ENCODE results near the gene TBX5. TPM values are rescaled to one million over a fixed set of nuclear protein-coding genes. Genes with fewer than 3 reads are reported as not detected.

TBX5 gene
- total RNA-seq, 1 donor from 2014 or later, result 8.4 TPM

DNA sequence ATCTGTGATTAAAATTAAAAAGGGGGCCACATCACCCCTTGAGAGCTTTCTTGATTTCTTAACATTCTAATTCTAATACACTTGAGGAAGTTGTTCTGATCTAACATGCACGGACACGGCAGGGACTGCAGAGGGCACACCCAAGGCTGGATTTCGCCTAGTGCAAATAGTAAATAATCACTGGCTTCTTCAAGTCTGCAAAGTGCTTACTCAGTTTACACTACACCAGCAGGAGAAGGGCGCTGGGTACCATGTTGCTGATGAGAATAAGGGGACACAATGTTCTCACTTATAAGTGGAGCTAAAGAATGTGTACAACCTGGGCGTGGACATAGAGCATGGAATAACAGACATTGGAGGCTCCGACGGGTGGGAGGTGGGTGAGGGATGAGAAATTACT lies 34.2 kb downstream of the TBX5 start:
- TF ChIP-seq, protein P1, sequence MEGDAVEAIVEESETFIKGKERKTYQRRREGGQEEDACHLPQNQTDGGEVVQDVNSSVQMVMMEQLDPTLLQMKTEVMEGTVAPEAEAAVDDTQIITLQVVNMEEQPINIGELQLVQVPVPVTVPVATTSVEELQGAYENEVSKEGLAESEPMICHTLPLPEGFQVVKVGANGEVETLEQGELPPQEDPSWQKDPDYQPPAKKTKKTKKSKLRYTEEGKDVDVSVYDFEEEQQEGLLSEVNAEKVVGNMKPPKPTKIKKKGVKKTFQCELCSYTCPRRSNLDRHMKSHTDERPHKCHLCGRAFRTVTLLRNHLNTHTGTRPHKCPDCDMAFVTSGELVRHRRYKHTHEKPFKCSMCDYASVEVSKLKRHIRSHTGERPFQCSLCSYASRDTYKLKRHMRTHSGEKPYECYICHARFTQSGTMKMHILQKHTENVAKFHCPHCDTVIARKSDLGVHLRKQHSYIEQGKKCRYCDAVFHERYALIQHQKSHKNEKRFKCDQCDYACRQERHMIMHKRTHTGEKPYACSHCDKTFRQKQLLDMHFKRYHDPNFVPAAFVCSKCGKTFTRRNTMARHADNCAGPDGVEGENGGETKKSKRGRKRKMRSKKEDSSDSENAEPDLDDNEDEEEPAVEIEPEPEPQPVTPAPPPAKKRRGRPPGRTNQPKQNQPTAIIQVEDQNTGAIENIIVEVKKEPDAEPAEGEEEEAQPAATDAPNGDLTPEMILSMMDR (IDR thresholded peaks at IDR 0.05; ENCODE audit: unreplicated experiment), result no peak
- Mint-ChIP-seq H3K27me3 (ENCODE audit: low read depth) (peaks cover 59% of the 10 kb centered on the region), H3K27ac (no peak overlapping the region), H3K4me1 (no peaks in the 10 kb centered on the region), H3K9me3 (peaks cover 6% of the 10 kb centered on the region), H3K36me3 (peaks cover 6% of the 10 kb centered on the region), H3K4me3 (no peak overlapping the region)
- no peak for DNase-seq (ENCODE audit: low spot score in 2 of 2, unreplicated experiment in 2 of 2)

DNA sequence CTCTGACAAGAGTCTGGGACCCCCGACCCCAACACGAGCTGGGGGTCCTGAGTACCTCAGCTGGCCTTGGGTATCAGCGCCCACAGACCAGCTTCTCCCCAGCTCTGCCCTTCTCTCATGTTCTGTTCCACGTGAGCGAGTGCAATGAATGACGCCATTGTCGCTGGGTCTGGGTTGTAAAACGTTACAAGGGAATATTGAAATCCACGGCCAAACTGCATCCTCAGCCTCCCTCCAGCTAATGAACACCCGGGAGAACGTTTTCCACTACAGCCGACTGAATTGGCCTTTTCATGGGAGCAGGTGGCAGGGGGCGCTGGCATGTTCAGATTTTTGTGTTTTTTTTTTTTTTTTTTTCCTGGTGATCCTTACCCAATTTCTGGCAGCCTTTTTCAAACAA lies 34.7 kb downstream of the TBX5 start:
- Mint-ChIP-seq H3K27ac (no peak overlapping the region), H3K27me3 (ENCODE audit: low read depth) (peaks cover 60% of the 10 kb centered on the region), H3K36me3 (peaks cover 9% of the 10 kb centered on the region), H3K4me1 (no peaks in the 10 kb centered on the region), H3K4me3 (no peak overlapping the region), H3K9me3 (peaks cover 8% of the 10 kb centered on the region)
- TF ChIP-seq, protein P1 (IDR thresholded peaks at IDR 0.05; ENCODE audit: unreplicated experiment), result no peak
- DNase-seq (ENCODE audit: low spot score in 2 of 2, unreplicated experiment in 2 of 2), result no peak

DNA sequence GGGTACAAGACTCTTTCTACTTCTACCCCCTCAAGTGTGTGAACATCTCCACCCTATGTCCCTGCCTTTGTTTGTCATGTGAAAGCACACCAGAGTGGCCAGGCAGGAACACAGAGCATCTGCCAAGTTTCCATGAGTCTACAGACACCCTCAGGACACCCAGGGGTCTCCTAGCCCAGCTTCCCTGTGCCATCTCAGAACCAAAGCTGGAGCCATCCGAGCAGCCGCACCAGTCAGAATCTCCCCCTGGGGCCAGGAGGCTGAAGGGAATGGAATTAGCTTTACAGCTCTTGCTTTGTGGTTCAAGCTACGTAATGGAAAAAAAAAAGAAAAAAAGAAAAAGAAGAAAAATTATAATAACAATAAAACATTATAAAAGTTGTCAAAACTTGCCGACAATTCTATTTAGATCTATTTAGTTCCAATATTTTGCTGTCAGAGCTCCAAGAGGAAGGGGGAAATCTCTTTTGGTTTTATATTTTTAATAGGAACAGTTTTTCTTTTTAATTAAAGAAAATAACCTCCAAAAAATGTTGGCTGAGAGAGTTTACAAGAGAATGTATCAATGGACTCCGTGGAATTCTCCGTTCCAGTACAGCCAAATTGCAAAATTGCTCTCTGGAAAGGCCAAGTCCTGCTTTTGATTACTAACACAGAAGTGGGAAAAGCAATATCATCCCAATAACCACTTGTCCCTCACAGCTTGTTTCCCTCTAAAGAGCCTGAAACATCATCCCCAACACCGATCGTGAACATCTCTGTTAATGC lies 37.1 kb downstream of the TBX5 start:
- Mint-ChIP-seq H3K9me3 (peaks cover 11% of the 10 kb centered on the region), H3K27me3 (ENCODE audit: low read depth) (peaks cover 52% of the 10 kb centered on the region), H3K4me1 (no peaks in the 10 kb centered on the region), H3K36me3 (peaks cover 12% of the 10 kb centered on the region), H3K27ac (no peak overlapping the region), H3K4me3 (no peak overlapping the region)
- no peak for DNase-seq (ENCODE audit: low spot score in 2 of 2, unreplicated experiment in 2 of 2)
- TF ChIP-seq, protein P1 (IDR thresholded peaks at IDR 0.05; ENCODE audit: unreplicated experiment), result no peak

DNA sequence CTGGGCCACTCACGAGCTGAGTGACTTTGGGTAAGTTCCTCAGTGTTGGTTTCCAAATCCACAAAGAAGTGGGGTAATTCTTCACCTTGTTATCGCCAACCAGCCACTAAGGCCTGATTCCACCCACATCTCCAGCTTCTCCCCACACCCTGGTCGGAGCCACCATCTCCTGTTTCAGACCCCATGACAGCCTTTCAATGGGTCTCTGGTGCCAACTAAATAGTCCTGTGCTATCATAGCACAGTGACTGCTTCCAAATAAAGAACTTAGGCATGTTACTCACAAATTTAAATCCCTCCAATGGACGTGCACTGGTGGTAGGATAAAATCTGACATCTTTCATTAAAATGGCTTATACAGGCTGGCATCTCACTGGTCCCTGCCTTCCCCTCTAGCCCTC lies 44.0 kb downstream of the TBX5 start:
- TF ChIP-seq, protein P1 (IDR thresholded peaks at IDR 0.05; ENCODE audit: unreplicated experiment), result no peak
- Mint-ChIP-seq H3K27ac (no peak overlapping the region), H3K9me3 (peaks cover 11% of the 10 kb centered on the region), H3K27me3 (ENCODE audit: low read depth) (peaks cover 43% of the 10 kb centered on the region), H3K36me3 (peaks cover 9% of the 10 kb centered on the region), H3K4me3 (no peak overlapping the region), H3K4me1 (no peaks in the 10 kb centered on the region)
- DNase-seq (ENCODE audit: low spot score in 2 of 2, unreplicated experiment in 2 of 2), result no peak

DNA sequence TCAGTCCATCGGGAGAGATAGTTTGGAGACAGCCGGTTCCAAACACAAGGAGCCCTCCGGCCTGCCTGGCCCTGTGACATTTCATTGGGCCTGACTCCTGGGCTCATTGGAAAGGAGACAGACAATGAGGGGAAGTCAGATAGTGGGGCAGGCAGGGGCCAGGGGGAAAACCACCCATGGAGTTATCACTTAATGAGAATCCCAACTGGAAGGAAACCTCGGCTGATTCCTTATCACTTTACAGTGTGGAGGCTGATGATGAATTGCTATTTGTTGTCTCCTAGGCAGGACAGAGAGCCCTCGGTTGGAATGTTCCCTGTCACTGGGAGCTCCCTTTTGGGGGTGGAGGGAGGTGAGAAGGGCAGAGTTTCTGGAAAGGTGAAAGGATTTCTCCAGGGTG lies 44.4 kb downstream of the TBX5 start:
- Mint-ChIP-seq H3K4me1 (no peaks in the 10 kb centered on the region), H3K27me3 (ENCODE audit: low read depth) (peaks cover 44% of the 10 kb centered on the region), H3K27ac (no peak overlapping the region), H3K4me3 (no peak overlapping the region), H3K36me3 (peaks cover 6% of the 10 kb centered on the region), H3K9me3 (peaks cover 6% of the 10 kb centered on the region)
- TF ChIP-seq, protein P1 (IDR thresholded peaks at IDR 0.05; ENCODE audit: unreplicated experiment), result no peak
- no peak for DNase-seq (ENCODE audit: low spot score in 2 of 2, unreplicated experiment in 2 of 2)
